ENCODE measurements around the gene BTNL8. TPM values are rescaled to one million over a fixed set of nuclear protein-coding genes. Genes with fewer than 3 reads are reported as not detected.

Gene BTNL8
- total and polyA plus RNA-seq, 2 of the 13 experiments (the other 11 are each of a cell fraction or from before 2014, with no cell fraction given): not detected

GRCh38 chr5:180975338-180975737 lies 76.4 kb downstream of the BTNL8 start (continued):
- no peak for TF ChIP-seq KIAA2018 (CRISPR knock-in tag; IDR thresholded peaks at IDR 0.05; ENCODE audit: borderline replicate concordance)
- TF ChIP-seq, protein P1, sequence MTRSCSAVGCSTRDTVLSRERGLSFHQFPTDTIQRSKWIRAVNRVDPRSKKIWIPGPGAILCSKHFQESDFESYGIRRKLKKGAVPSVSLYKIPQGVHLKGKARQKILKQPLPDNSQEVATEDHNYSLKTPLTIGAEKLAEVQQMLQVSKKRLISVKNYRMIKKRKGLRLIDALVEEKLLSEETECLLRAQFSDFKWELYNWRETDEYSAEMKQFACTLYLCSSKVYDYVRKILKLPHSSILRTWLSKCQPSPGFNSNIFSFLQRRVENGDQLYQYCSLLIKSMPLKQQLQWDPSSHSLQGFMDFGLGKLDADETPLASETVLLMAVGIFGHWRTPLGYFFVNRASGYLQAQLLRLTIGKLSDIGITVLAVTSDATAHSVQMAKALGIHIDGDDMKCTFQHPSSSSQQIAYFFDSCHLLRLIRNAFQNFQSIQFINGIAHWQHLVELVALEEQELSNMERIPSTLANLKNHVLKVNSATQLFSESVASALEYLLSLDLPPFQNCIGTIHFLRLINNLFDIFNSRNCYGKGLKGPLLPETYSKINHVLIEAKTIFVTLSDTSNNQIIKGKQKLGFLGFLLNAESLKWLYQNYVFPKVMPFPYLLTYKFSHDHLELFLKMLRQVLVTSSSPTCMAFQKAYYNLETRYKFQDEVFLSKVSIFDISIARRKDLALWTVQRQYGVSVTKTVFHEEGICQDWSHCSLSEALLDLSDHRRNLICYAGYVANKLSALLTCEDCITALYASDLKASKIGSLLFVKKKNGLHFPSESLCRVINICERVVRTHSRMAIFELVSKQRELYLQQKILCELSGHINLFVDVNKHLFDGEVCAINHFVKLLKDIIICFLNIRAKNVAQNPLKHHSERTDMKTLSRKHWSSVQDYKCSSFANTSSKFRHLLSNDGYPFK (CRISPR knock-in tag; IDR thresholded peaks at IDR 0.05; ENCODE audit: borderline replicate concordance): no peak
- TF ChIP-seq IKZF4 (CRISPR knock-in tag; IDR thresholded peaks at IDR 0.05; ENCODE audit: borderline replicate concordance, low read depth, not compliant biosample characterization): no peak
- TF ChIP-seq ZNF569 (CRISPR knock-in tag; IDR thresholded peaks at IDR 0.05; ENCODE audit: borderline replicate concordance): no peak
- TF ChIP-seq HCFC1 (IDR thresholded peaks at IDR 0.05; ENCODE audit: low read depth, low read length): no peak
- no peak for TF ChIP-seq SIX4 (CRISPR knock-in tag; IDR thresholded peaks at IDR 0.05)
- no peak for TF ChIP-seq ZNF232 (CRISPR knock-in tag; IDR thresholded peaks at IDR 0.05; ENCODE audit: borderline replicate concordance)
- TF ChIP-seq ZXDC (CRISPR knock-in tag; IDR thresholded peaks at IDR 0.05): no peak

Measured in HepG2 (cell line).